SJSA1 (cell line): ENCODE results near the gene CA9. TPM values are rescaled to one million over a fixed set of nuclear protein-coding genes. Genes with fewer than 3 reads are reported as not detected.

ENCODE experiments used
- DNase-seq, 2 experiments: peaks; one replicate each; pipeline ENCODE4 v3.0.0-alpha.2; 2015 to 2020; ENCODE audit warnings: low spot score in 2 of 2, low read depth in 1 of 2
- H3K27ac ChIP-seq: fragments of 250-450 bp; sonication (Bioruptor Pico); 2 replicates; pipeline ENCODE4 v1.5.1; 2020; ENCODE audit warnings: mild to moderate bottlenecking, moderate library complexity
- H3K27me3 ChIP-seq: fragments of 250-450 bp; sonication (Bioruptor Pico); replicated peaks from 2 replicates; pipeline ENCODE4 v1.5.1; 2020; ENCODE audit warnings: mild to moderate bottlenecking, moderate library complexity
- H3K36me3 ChIP-seq: fragments of 250-450 bp; sonication (Bioruptor Pico); 2 replicates; pipeline ENCODE4 v1.5.1; 2020; ENCODE audit warnings: mild to moderate bottlenecking
- H3K4me1 ChIP-seq: fragments of 250-450 bp; sonication (Bioruptor Pico); replicated peaks from 2 replicates; pipeline ENCODE4 v1.6.1; 2021; ENCODE audit warnings: mild to moderate bottlenecking
- H3K4me3 ChIP-seq: fragments of 250-450 bp; sonication (Bioruptor Pico); 2 replicates; pipeline ENCODE4 v1.5.1; 2020; ENCODE audit warnings: mild to moderate bottlenecking
- H3K9me3 ChIP-seq: fragments of 250-450 bp; sonication (Bioruptor Pico); replicated peaks from 2 replicates; pipeline ENCODE4 v1.5.1; 2020; ENCODE audit warnings: mild to moderate bottlenecking
- total RNA-seq: library from RNA; depleted of rRNA; stranded (reverse); fragments of >200 nt; shearing (Covaris generic); gene quantifications from 2 replicates; pipeline ENCODE4 v1.2.3, GENCODE V29; 2014

CA9 gene
- total RNA-seq, 1 experiment from 2014 or later: not detected

DNA sequence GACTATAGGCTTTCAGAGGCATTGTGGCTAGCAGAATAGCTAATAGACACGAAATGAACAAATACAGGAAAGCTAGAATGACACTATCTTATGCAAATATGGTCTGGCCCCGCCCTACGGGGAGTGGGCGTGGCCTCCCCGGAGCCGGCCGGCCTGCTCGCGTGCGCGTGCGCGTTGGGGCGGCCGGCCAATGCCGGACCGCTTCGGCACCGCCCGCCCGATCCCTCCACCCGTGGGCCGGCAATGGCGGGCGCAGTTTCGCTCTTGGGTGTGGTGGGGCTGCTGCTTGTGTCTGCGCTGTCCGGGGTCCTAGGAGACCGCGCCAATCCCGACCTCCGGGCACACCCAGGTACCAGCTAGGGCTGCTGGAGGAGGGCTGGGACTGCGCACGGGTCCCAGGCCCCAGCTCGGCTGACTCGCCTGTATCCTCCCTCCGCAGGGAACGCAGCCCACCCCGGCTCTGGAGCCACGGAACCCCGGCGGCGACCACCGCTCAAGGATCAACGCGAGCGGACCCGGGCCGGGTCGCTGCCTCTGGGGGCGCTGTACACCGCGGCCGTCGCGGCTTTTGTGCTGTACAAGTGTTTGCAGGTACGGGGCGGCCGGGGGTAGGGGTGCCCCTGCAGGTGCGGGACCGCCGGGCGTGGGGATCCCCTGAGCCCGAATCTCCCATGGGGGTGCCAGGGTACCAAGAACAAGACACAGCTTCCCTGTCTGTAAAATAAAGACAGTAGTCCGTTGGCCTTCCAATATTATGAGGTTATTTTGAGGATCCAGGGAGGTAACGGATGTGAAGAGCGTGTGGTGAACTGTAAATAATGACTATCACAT is 15.4 kb upstream of the CA9 start, which contains the start of gene CCDC107:
TSS of gene CCDC107 (plus strand) at position 156 of the 831 bp plus-strand sequence. CDS start at position 244, 88 bp downstream.
- peak; percentile 72 to 88 for DNase-seq
- no peaks in the 10 kb centered on the region for H3K27me3 ChIP-seq
- H3K9me3 ChIP-seq: no peaks in the 10 kb centered on the region
- H3K4me1 ChIP-seq: peaks cover 16% of the 10 kb centered on the region
- H3K27ac ChIP-seq: peak within 1 kb of the TSS; percentile 96
- H3K4me3 ChIP-seq: peak within 1 kb of the TSS; percentile 65
- H3K36me3 ChIP-seq: peaks cover 19% of the 10 kb centered on the region

- Histone ChIP-seq H3K36me3 (peaks cover 19% of the 10 kb centered on the region), H3K4me1 (peaks cover 22% of the 10 kb centered on the region), H3K4me3 (peak overlapping the region; percentile 65), H3K27me3 (no peaks in the 10 kb centered on the region), H3K27ac (peak overlapping the region; percentile 17), H3K9me3 (no peaks in the 10 kb centered on the region)
- no peak for DNase-seq
Observed at GRCh38 chr9:35658968-35659220, 14.8 kb upstream of the CA9 start.

DNA sequence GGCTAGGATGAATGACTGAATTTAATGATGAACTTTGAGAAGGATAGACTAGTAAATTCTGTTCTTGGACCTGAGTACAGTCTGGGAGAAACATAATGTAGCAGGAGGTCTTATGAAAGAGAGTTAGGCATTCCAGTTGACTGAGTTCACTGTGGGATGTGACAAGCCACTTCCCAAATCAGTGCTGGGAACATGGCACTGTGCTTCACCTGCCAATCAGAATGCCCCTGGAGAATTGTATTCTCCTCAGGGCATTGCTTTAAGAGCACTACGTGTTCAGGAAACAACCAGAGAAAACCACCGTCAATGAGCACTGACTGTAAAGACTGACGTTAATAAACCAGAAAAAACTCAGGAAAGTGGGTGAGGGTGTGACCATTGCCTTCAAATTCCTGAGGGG is 14.4 kb upstream of the CA9 start:
- H3K36me3 ChIP-seq: peaks cover 19% of the 10 kb centered on the region
- peak overlapping the region; percentile 17 for H3K27ac ChIP-seq
- DNase-seq: peak in 1 of 2 experiments; percentile 14
- peaks cover 26% of the 10 kb centered on the region for H3K4me1 ChIP-seq
- H3K9me3 ChIP-seq: no peaks in the 10 kb centered on the region
- H3K27me3 ChIP-seq: no peaks in the 10 kb centered on the region
- peak overlapping the region; percentile 65; the same call in 1 of the 2 replicates for H3K4me3 ChIP-seq

GRCh38 chr9:35660966-35661415 is 12.7 kb upstream of the CA9 start:
- H3K36me3 ChIP-seq: peaks cover 19% of the 10 kb centered on the region
- DNase-seq: peak in 1 of 2 experiments; percentile 24
- H3K27ac ChIP-seq: no peak overlapping the region

GRCh38 chr9:35661756-35662350 is 11.9 kb upstream of the CA9 start:
- Histone ChIP-seq H3K27me3 (no peaks in the 10 kb centered on the region), H3K4me3 (no peak overlapping the region), H3K4me1 (peaks cover 37% of the 10 kb centered on the region), H3K36me3 (peaks cover 19% of the 10 kb centered on the region), H3K9me3 (no peaks in the 10 kb centered on the region), H3K27ac (no peak overlapping the region)
- no peak for DNase-seq

More at GRCh38 chr9:35660966-35661415, 12.7 kb upstream of the CA9 start:
- Histone ChIP-seq H3K4me1 (peaks cover 37% of the 10 kb centered on the region), H3K4me3 (no peak overlapping the region), H3K27me3 (no peaks in the 10 kb centered on the region), H3K9me3 (no peaks in the 10 kb centered on the region)

DNA sequence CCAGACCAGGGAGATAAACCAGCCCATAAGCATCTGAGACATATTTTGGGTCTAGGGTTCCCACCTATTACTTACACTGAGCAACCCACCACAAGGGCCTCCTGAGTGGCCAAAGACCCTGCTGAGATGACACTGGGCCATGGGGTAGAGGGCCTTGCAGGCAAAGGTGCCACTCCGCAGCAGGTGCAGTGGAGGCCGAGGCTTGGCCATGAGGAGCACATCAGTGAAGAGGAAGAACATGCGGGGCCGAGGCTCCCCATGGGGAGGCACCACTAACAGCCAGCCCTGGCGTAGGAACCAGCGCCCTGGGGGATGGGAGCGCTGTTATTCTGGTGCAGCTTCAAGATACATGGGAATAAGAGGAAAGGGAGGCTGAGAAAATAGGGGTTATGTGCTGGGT is 11.3 kb upstream of the CA9 start:
- Histone ChIP-seq H3K4me1 (peaks cover 33% of the 10 kb centered on the region), H3K36me3 (peaks cover 19% of the 10 kb centered on the region), H3K27me3 (no peaks in the 10 kb centered on the region), H3K9me3 (no peaks in the 10 kb centered on the region), H3K27ac (no peak overlapping the region), H3K4me3 (no peak overlapping the region)
- DNase-seq: no peak

DNA sequence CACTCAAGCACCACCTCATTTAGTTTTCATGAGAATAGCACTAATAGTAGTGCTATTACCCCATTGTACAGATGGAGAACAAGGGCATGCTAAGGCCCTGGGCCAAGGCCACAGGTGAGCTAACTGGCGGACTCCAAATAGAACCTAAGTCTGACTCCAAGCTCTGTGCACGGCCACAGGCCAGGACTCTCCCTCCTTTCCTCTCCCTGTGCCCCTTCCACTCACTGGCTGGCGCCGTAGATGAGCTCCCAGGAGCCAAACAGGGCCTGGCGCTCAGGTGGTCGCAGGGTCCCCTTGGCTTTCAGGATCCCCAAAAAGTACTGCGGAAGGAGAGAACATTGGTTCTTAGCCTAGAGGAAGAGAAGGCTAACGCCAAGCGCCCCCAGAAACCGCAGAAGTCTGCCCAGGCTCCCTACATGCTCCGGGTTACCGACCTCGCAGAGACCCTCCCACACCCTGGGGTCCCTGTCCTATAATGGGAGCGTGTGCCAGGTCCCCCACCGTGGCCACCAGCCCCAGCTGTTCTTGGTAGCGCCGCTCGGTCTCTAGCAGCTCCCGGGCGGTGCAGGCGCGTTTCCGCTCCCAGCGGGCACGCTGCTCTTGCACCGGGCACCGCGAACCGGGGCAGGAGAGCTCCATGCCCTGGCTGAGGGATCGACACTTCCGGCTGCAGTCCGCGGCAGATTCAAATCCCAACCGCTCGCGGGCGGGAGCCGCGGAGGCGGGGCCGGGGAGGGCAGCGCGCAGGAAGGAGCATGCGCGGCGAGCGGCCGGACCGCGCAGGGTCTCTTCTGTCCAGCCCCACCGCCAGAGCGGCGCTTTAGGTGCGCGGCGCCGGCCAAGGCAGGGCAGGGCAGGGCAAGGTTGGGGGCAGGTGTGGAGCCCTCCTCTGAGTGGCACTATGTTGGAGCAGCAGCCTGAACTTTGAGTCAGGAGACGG is 8.9 kb upstream of the CA9 start, which contains the start of gene ARHGEF39:
TSS of gene ARHGEF39 (minus strand) at position 665 of the 940 bp plus-strand sequence. CDS start at position 639, 26 bp downstream.
- Histone ChIP-seq H3K36me3 (peaks cover 19% of the 10 kb centered on the region), H3K4me3 (peak within 1 kb of the TSS; percentile 47), H3K4me1 (peaks cover 23% of the 10 kb centered on the region), H3K27me3 (no peaks in the 10 kb centered on the region), H3K27ac (peak within 1 kb of the TSS; percentile 87), H3K9me3 (no peaks in the 10 kb centered on the region)
- peak; percentile 76 to 77 for DNase-seq

DNA sequence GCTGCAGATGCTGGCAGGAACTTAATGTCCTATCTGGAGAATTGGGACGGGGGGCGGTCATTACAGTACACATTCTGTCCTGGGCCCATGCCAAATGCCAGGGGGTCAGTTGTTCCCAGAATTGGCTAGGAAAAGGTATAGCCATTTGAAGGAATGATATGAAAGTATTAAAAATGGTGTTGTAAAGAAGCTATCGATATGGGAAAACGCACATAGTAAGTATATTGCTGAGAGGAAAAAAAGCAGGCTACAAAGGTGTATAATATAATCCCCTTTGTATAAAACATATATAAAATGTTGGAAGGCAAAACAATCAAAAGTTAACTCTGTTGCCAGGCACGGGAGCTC is 8.3 kb upstream of the CA9 start:
- H3K27ac ChIP-seq: peak overlapping the region; percentile 87
- H3K4me1 ChIP-seq: peaks cover 21% of the 10 kb centered on the region
- DNase-seq: no peak
- no peaks in the 10 kb centered on the region for H3K27me3 ChIP-seq
- H3K9me3 ChIP-seq: no peaks in the 10 kb centered on the region
- H3K36me3 ChIP-seq: peaks cover 13% of the 10 kb centered on the region
- peak overlapping the region; percentile 47 for H3K4me3 ChIP-seq

DNA sequence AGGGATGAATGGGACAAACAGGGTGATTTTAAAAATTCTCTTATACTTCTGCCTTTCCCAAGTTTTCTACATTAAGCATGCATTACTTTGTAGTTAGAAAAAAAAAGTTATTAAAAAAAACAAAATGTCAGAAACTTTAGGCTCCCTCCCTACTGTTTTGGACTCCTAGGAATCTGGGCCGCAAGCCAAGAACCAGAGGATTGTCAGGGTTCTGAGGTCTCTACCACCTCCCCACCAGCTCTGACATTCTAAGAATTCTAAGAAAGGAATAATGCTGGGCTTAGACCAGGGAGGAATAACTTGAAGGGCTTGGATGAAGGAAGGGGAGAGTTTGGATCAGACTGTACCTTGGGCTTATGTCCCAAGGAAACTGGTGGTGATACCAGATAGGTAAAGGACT is 7.7 kb upstream of the CA9 start:
- Histone ChIP-seq H3K27me3 (no peaks in the 10 kb centered on the region), H3K9me3 (no peaks in the 10 kb centered on the region), H3K36me3 (peaks cover 8% of the 10 kb centered on the region), H3K4me1 (peaks cover 21% of the 10 kb centered on the region), H3K27ac (no peak overlapping the region), H3K4me3 (no peak overlapping the region)
- no peak for DNase-seq

DNA sequence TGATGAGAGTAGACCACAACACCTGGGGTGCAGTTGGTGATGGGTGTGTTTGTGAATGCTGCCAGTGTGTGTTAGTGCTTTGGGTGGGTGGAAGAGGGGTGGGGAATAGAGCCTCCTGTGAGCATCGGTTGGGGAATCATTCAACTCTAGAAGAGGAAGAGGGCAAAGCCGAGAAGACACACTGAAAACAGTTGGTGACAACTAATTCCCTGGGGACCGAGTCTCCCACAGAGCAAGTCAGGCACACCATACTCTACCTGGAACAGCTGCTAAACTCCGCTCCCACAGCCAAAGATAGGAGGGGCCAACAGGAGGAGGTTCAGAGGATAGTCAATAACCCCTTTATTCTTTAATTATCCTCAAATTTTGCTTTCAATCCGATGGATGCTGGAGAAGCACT is 7.2 kb upstream of the CA9 start:
- Histone ChIP-seq H3K27ac (no peak overlapping the region), H3K4me1 (peaks cover 21% of the 10 kb centered on the region), H3K36me3 (peaks cover 6% of the 10 kb centered on the region; the same call in 1 of the 2 replicates), H3K27me3 (no peaks in the 10 kb centered on the region), H3K4me3 (no peak overlapping the region), H3K9me3 (no peaks in the 10 kb centered on the region)
- no peak for DNase-seq

GRCh38 chr9:35667939-35668338 is 5.8 kb upstream of the CA9 start:
- Histone ChIP-seq H3K27ac (no peak overlapping the region), H3K4me1 (peaks cover 21% of the 10 kb centered on the region), H3K27me3 (no peaks in the 10 kb centered on the region), H3K36me3 (no peaks in the 10 kb centered on the region), H3K9me3 (no peaks in the 10 kb centered on the region), H3K4me3 (no peak overlapping the region)
- no peak for DNase-seq

- Histone ChIP-seq H3K4me1 (peaks cover 9% of the 10 kb centered on the region), H3K27me3 (no peaks in the 10 kb centered on the region), H3K4me3 (no peak overlapping the region), H3K27ac (no peak overlapping the region), H3K36me3 (no peaks in the 10 kb centered on the region), H3K9me3 (no peaks in the 10 kb centered on the region)
- no peak for DNase-seq
Observed at GRCh38 chr9:35669331-35670145, 4.2 kb upstream of the CA9 start.

DNA sequence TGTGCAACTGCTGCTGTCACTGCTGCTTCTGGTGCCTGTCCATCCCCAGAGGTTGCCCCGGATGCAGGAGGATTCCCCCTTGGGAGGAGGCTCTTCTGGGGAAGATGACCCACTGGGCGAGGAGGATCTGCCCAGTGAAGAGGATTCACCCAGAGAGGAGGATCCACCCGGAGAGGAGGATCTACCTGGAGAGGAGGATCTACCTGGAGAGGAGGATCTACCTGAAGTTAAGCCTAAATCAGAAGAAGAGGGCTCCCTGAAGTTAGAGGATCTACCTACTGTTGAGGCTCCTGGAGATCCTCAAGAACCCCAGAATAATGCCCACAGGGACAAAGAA is 265 bp downstream of the CA9 start:
- H3K27ac ChIP-seq: no peak overlapping the region
- no peak overlapping the region for H3K4me3 ChIP-seq
- no peaks in the 10 kb centered on the region for H3K27me3 ChIP-seq
- DNase-seq: no peak
- H3K4me1 ChIP-seq: no peaks in the 10 kb centered on the region; the same call in 1 of the 2 replicates
- H3K9me3 ChIP-seq: no peaks in the 10 kb centered on the region
- H3K36me3 ChIP-seq: no peaks in the 10 kb centered on the region
